Measurements from ENCODE around the gene SRPX2. TPM values are rescaled to one million over a fixed set of nuclear protein-coding genes. Genes with fewer than 3 reads are reported as not detected.

SRPX2 gene
- total and polyA plus RNA-seq, 9 donors = 2.3 to 29.0 (median 9.5) TPM

DNA sequence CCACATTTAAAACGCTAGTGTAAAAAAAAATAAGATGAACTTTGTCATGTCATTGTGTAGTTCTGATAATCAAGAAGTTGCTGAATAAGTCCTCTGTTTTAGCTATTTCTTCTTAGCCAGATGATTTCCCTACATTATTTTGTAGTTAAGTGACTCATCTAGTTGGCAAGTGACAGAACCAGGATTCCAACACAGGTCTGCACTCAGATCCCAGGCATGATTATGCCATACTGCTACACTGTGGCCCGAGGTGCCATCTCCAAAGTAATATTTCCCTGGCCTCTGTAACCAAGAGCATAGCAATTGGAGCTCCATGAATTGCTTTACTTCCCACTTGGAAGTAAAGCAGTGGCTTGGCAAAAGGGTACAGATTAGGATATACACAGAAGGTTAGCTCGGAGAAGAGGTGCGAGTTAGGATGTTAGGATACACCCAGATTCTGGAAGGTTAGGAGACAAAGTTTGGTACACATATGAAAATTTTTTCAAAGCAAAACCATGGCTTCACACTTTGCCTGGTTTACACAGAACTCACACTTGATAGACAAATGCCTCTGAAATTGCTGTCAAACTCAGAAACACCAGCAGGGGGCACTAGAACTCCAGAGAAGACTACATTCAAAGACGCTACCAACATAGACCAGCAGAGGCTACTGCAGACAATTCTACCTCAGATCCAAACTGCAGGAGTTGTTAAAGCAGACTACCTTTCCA, 41.4 kb downstream of the SRPX2 start:
- no peaks in the 10 kb centered on the region for H3K27me3 ChIP-seq
- TF ChIP-seq, protein P1, sequence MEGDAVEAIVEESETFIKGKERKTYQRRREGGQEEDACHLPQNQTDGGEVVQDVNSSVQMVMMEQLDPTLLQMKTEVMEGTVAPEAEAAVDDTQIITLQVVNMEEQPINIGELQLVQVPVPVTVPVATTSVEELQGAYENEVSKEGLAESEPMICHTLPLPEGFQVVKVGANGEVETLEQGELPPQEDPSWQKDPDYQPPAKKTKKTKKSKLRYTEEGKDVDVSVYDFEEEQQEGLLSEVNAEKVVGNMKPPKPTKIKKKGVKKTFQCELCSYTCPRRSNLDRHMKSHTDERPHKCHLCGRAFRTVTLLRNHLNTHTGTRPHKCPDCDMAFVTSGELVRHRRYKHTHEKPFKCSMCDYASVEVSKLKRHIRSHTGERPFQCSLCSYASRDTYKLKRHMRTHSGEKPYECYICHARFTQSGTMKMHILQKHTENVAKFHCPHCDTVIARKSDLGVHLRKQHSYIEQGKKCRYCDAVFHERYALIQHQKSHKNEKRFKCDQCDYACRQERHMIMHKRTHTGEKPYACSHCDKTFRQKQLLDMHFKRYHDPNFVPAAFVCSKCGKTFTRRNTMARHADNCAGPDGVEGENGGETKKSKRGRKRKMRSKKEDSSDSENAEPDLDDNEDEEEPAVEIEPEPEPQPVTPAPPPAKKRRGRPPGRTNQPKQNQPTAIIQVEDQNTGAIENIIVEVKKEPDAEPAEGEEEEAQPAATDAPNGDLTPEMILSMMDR (IDR thresholded peaks at IDR 0.05) = peak; percentile 37 to 93 (median 88)
- TF ChIP-seq EP300 (IDR thresholded peaks at IDR 0.05) = no peak
- intact Hi-C loops (cut with DNase I) = loop anchor here in 2 of 4 donors (5.0 kb wide), 1 partner anchor 82 kb away; no protein-coding TSS in a partner anchor
- no peaks in the 10 kb centered on the region for H3K9me3 ChIP-seq
- 29 to 34% (median 34%) methylated on average over 5 of the region's 5 CpGs for WGBS, 3 donors
- H3K4me3 ChIP-seq = no peak overlapping the region
- no peaks in the 10 kb centered on the region for H3K36me3 ChIP-seq
- no peaks in the 10 kb centered on the region for H3K4me1 ChIP-seq (ENCODE audit: insufficient read depth)
- H3K27ac ChIP-seq = no peak overlapping the region
- DNase-seq = peak in 4 of 5 donors; percentile 50 to 78 (median 57)

DNA sequence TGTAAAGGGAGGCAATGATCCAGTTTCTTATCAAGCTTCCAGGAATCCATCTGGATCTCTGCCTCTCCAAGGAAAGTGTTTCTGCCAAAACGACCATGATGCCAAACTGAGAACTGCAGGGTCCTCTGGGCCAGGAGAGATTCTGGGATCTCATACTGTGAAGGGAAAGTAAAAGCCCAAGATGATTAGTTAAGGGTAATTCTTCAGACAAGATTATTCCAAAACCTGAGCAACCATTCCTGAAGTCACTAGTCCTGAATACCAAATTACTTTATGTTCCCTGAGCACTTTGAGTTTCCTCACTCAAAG, 42.0 kb downstream of the SRPX2 start:
- 3 to 6% (median 6%) methylated on average over 1 of the region's 1 CpG for WGBS, 3 donors
- Histone ChIP-seq H3K4me1 (ENCODE audit: insufficient read depth) (no peaks in the 10 kb centered on the region), H3K36me3 (no peaks in the 10 kb centered on the region), H3K4me3 (no peak overlapping the region), H3K27ac (no peak overlapping the region), H3K9me3 (no peaks in the 10 kb centered on the region), H3K27me3 (no peaks in the 10 kb centered on the region)
- DNase-seq = no peak
- intact Hi-C loops (cut with DNase I) = loop anchor here in 3 of 4 donors (2.0 to 5.0 kb wide), 2 partner anchors 81 to 83 kb away; no protein-coding TSS in a partner anchor
- no peak for TF ChIP-seq EP300 (IDR thresholded peaks at IDR 0.05)

DNA sequence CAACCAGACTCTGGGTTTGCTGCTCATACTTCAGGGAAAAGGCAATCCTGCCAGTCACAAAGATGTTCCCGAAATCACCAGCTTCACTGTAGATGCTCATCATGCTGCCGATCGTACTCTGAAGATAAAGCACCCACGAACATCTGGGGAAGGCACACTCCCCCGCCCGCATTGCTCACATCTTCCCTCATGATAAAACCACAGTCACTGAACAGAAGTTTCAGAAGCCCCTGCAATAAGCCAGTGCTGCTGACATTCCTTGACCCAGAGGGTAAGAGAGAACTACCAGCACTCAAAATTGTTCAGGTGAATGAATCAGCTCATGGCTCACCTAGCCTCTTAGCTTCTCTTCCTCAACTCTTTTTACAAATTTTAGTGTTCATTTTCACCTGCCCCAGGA, 43.1 kb downstream of the SRPX2 start:
- DNase-seq = no peak
- no peak overlapping the region for H3K27ac ChIP-seq
- H3K4me3 ChIP-seq = no peak overlapping the region
- no peaks in the 10 kb centered on the region for H3K4me1 ChIP-seq (ENCODE audit: insufficient read depth)
- H3K36me3 ChIP-seq = no peaks in the 10 kb centered on the region
- intact Hi-C loops (cut with DNase I) = loop anchor here in 3 of 4 donors (2.0 to 5.0 kb wide), 2 partner anchors 80 to 82 kb away; no protein-coding TSS in a partner anchor
- no peaks in the 10 kb centered on the region for H3K9me3 ChIP-seq
- 59 to 68% (median 61%) methylated on average over 6 of the region's 6 CpGs for WGBS, 3 donors
- H3K27me3 ChIP-seq = no peaks in the 10 kb centered on the region
- TF ChIP-seq POLR2A (IDR thresholded peaks at IDR 0.05) (no peak), EP300 (IDR thresholded peaks at IDR 0.05) (no peak)
- TF ChIP-seq, protein P1 (IDR thresholded peaks at IDR 0.05) = no peak

DNA sequence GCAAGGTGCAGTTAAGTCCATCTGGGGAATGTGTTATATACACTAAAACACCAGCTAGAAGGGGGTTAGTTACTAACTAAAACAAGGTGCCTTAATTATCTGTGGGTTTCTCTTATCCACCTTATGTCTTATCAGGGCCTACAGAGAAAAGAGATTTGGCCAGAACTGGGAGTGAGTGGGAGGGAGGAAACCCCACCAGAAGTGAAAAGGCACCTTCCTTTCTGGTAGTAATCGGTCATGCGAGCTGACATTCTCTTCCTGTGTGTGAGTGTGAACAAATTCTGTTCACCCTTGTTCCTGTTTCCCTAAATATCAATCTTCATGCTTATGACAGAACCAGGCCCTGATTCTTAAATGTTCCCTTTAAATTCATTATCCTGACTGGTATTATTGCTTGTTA, 43.5 kb downstream of the SRPX2 start:
- whole genome bisulfite sequencing, 3 donors = 60 to 71% (median 62%) methylated on average over 2 of the region's 2 CpGs
- Histone ChIP-seq H3K4me3 (no peak overlapping the region), H3K4me1 (ENCODE audit: insufficient read depth) (no peaks in the 10 kb centered on the region), H3K36me3 (no peaks in the 10 kb centered on the region), H3K27me3 (no peaks in the 10 kb centered on the region), H3K27ac (no peak overlapping the region), H3K9me3 (no peaks in the 10 kb centered on the region)
- intact Hi-C loops (cut with DNase I) = loop anchor here in 3 of 4 donors (2.0 to 5.0 kb wide), 2 partner anchors 80 to 81 kb away; no protein-coding TSS in a partner anchor
- DNase-seq = no peak
- TF ChIP-seq, protein P1 (IDR thresholded peaks at IDR 0.05) = no peak
- TF ChIP-seq POLR2A (IDR thresholded peaks at IDR 0.05) = no peak
- no peak for TF ChIP-seq EP300 (IDR thresholded peaks at IDR 0.05)

DNA sequence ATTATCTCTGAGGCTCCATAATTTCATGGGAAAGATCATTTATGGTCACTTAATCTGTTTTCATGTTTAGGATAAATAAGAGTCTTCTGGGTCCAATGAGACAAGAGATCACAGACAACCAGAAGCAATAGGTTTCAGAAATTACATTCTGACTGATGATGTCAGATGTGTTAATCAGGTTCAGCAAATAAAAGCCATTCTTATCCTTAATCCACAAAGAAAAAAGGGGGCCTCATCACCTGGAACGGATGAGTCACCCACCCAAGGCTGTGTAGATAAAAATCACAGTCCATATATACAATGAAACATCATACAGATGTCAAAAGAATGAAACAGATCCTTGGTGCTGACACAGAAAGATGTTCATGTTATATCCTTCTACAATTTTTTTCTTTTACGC, 51.3 kb downstream of the SRPX2 start:
- Histone ChIP-seq H3K9me3 (no peaks in the 10 kb centered on the region), H3K4me3 (no peak overlapping the region), H3K36me3 (no peaks in the 10 kb centered on the region), H3K27me3 (no peaks in the 10 kb centered on the region), H3K27ac (no peak overlapping the region), H3K4me1 (ENCODE audit: insufficient read depth) (no peaks in the 10 kb centered on the region)
- TF ChIP-seq, protein P1 (IDR thresholded peaks at IDR 0.05) = no peak
- TF ChIP-seq EP300 (IDR thresholded peaks at IDR 0.05) = no peak
- no peak for DNase-seq
- intact Hi-C loops (cut with DNase I) = no loop called here
- WGBS, 3 donors = 66 to 71% (median 69%) methylated on average over 2 of the region's 2 CpGs
